GM23338 (cell line): ENCODE results near the gene TACC3. TPM values are rescaled to one million over a fixed set of nuclear protein-coding genes. Genes with fewer than 3 reads are reported as not detected.

Source experiments
- ATAC-seq: fragments of 200-7000 bp; cut with Tn5 transposase; 3 replicates; pipeline ENCODE4 v1.9.1; 2020
- DNase-seq: peaks from one replicate; pipeline ENCODE4 v3.0.0-alpha.2; 2015; ENCODE audit warnings: low spot score
- H2AFZ ChIP-seq: fragments of 200-600 bp; sonication (generic); 2 replicates; pipeline ENCODE4 v1.8.0; 2016; ENCODE audit warnings: antibody characterized with exemption, mild to moderate bottlenecking, moderate library complexity
- H3F3A ChIP-seq: fragments of 200-600 bp; sonication (generic); replicated peaks from 2 replicates; pipeline ENCODE4 v1.8.0; 2017; ENCODE audit warnings: antibody characterized with exemption, mixed run types, low read depth
- H3K27ac ChIP-seq: fragments of 200-600 bp; sonication (generic); 2 replicates; pipeline ENCODE4 v1.6.1; 2016; ENCODE audit warnings: low read depth
- H3K27me3 ChIP-seq: fragments of 200-600 bp; sonication (generic); 2 replicates; pipeline ENCODE4 v1.8.0; 2016; ENCODE audit warnings: mild to moderate bottlenecking, mixed run types, moderate library complexity; ENCODE audit not compliant: insufficient read depth
- H3K36me3 ChIP-seq: fragments of 200-600 bp; sonication (generic); 2 replicates; pipeline ENCODE4 v1.8.0; 2016; ENCODE audit warnings: mild to moderate bottlenecking; ENCODE audit not compliant: insufficient read depth
- H3K4me1 ChIP-seq: fragments of 200-600 bp; sonication (generic); 2 replicates; pipeline ENCODE4 v1.8.0; 2016; ENCODE audit warnings: mild to moderate bottlenecking, moderate library complexity; ENCODE audit not compliant: insufficient read depth
- H3K4me2 ChIP-seq: fragments of 200-600 bp; sonication (generic); 2 replicates; pipeline ENCODE4 v1.7.1; 2017; ENCODE audit warnings: mixed run types
- H3K4me3 ChIP-seq: fragments of 200-600 bp; sonication (generic); 2 replicates; pipeline ENCODE4 v1.6.1; 2016; ENCODE audit warnings: mixed run types
- H3K79me2 ChIP-seq: fragments of 200-600 bp; sonication (generic); replicated peaks from 2 replicates; pipeline ENCODE4 v1.8.0; 2017; ENCODE audit warnings: mild to moderate bottlenecking; ENCODE audit not compliant: insufficient read depth
- H3K9me2 ChIP-seq: fragments of 200-600 bp; sonication (generic); 2 replicates; pipeline ENCODE4 v1.8.0; 2017; ENCODE audit not compliant: insufficient read depth
- H4K20me1 ChIP-seq: fragments of 200-600 bp; sonication (generic); replicated peaks from 2 replicates; pipeline ENCODE4 v1.8.0; 2017; ENCODE audit warnings: mild to moderate bottlenecking; ENCODE audit not compliant: insufficient read depth
- H3K27ac Mint-ChIP-seq: 2 replicates; pipeline ENCODE4 v1.8.0; 2020; ENCODE audit warnings: inconsistent platforms, mild to moderate bottlenecking, moderate library complexity, mixed read lengths
- H3K27me3 Mint-ChIP-seq: 3 replicates; pipeline ENCODE4 v1.8.0; 2022; ENCODE audit warnings: low read depth, mild to moderate bottlenecking, moderate library complexity, mixed read lengths, inconsistent platforms; ENCODE audit not compliant: insufficient read depth, poor library complexity
- H3K36me3 Mint-ChIP-seq: 3 replicates; pipeline ENCODE4 v1.8.0; 2021; ENCODE audit warnings: low read depth, mild to moderate bottlenecking, inconsistent platforms, moderate library complexity, mixed read lengths
- H3K4me1 Mint-ChIP-seq: 3 replicates; pipeline ENCODE4 v1.8.0; 2020; ENCODE audit warnings: mild to moderate bottlenecking, inconsistent platforms, mixed read lengths
- H3K4me3 Mint-ChIP-seq: 3 replicates; pipeline ENCODE4 v1.8.0; 2021; ENCODE audit warnings: moderate library complexity, mild to moderate bottlenecking, inconsistent platforms, mixed read lengths
- H3K9me3 Mint-ChIP-seq: 3 replicates; pipeline ENCODE4 v1.8.0; 2020; ENCODE audit warnings: moderate library complexity, mild to moderate bottlenecking, inconsistent platforms, mixed read lengths
- CREB1 ChIP-seq: fragments of 250-450 bp; sonication (Bioruptor Pico); IDR thresholded peaks from 2 replicates; pipeline ENCODE4 v1.5.0; 2020; ENCODE audit warnings: low read depth, mild to moderate bottlenecking, moderate library complexity
- POLR2AphosphoS5 ChIP-seq: IDR thresholded peaks from 2 replicates; pipeline ENCODE4 v1.6.1; 2016; ENCODE audit warnings: antibody characterized with exemption, low read depth
- polyA plus RNA-seq: library from polyadenylated mRNA; unstranded; fragments of >200 nt; fragmentation: Nextera tagmentation; extraction: Ambion mirVana; gene quantifications from 2 replicates; pipeline ENCODE4 v1.2.1, GENCODE V29; 2016
- total RNA-seq: library from RNA; depleted of rRNA; stranded (reverse); fragments of >200 nt; shearing (Covaris generic); gene quantifications from 2 replicates; pipeline ENCODE4 v1.2.3, GENCODE V29; 2014
- TF ChIP-seq, protein P1 (sequence below): IDR thresholded peaks from one replicate; pipeline ENCODE4 v1.6.1; 2018; ENCODE audit warnings: antibody characterized with exemption; ENCODE audit not compliant: unreplicated experiment
- TF ChIP-seq, protein P2 (sequence below): fragments of 250-450 bp; sonication (Bioruptor Pico); IDR thresholded peaks from 2 replicates; pipeline ENCODE4 v1.5.0; 2020; ENCODE audit warnings: mild to moderate bottlenecking, moderate library complexity

TACC3 gene
- total and polyA plus RNA-seq, 2 experiments from 2014 or later: 120 TPM

DNA sequence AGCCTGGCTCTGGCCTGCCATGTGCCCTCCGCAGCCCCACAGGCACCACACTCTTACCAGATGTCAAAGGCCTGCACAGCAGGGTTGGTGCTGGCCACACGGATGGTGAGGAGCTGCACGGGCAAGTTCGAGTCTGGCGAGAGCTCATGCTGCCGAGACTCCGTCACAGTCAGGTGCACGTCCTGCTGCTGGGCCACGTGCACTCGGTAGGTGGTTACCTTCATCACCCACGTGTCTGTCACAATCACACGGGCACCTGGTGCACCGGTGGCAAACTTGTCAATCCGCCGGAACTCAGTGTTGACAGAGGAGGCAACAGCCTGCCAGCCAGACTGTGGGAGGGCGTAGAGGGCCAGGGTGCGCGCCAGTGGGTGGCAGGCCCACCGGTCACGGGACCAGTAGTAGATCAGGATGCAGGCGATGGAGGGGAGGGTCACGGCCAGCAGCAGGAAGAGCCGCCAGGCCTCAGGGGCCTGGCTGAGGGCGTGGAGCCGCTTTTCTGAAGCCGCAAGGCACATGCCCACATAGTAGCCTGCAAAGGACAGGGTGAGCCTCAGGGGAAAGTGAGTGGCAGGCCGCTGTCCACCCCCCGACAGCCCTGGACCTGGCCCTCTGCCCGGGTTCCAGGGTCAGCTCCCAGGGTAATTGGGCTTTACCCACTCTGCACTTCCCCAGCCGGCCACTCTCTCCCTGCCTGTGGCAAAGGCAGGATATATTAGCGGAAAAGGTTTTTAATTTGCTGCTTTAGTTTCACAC lies 3.0 kb upstream of the TACC3 start:
- no peak overlapping the region for H3K4me3 ChIP-seq
- no peak overlapping the region for H3K4me2 ChIP-seq
- Mint-ChIP-seq H3K27ac (no peak overlapping the region), H3K36me3 (peaks cover 16% of the 10 kb centered on the region), H3K4me1 (peaks cover 27% of the 10 kb centered on the region), H3K4me3 (peak overlapping the region; percentile 24; the same call in 1 of the 3 replicates), H3K27me3 (peaks cover 13% of the 10 kb centered on the region), H3K9me3 (no peaks in the 10 kb centered on the region; the same call in 2 of the 3 replicates)
- H3K4me1 ChIP-seq: peaks cover 19% of the 10 kb centered on the region; the same call in 1 of the 2 replicates
- no peaks in the 10 kb centered on the region for H3K36me3 ChIP-seq
- peaks cover 16% of the 10 kb centered on the region for H4K20me1 ChIP-seq
- H3K79me2 ChIP-seq: peaks cover 39% of the 10 kb centered on the region
- no peaks in the 10 kb centered on the region for H3K27me3 ChIP-seq
- no peak overlapping the region for H2AFZ ChIP-seq
- DNase-seq: no peak
- no peak for ATAC-seq
- TF ChIP-seq CREB1 (CRISPR knock-in tag) (no peak), POLR2AphosphoS5 (no peak)
- TF ChIP-seq, protein P1, sequence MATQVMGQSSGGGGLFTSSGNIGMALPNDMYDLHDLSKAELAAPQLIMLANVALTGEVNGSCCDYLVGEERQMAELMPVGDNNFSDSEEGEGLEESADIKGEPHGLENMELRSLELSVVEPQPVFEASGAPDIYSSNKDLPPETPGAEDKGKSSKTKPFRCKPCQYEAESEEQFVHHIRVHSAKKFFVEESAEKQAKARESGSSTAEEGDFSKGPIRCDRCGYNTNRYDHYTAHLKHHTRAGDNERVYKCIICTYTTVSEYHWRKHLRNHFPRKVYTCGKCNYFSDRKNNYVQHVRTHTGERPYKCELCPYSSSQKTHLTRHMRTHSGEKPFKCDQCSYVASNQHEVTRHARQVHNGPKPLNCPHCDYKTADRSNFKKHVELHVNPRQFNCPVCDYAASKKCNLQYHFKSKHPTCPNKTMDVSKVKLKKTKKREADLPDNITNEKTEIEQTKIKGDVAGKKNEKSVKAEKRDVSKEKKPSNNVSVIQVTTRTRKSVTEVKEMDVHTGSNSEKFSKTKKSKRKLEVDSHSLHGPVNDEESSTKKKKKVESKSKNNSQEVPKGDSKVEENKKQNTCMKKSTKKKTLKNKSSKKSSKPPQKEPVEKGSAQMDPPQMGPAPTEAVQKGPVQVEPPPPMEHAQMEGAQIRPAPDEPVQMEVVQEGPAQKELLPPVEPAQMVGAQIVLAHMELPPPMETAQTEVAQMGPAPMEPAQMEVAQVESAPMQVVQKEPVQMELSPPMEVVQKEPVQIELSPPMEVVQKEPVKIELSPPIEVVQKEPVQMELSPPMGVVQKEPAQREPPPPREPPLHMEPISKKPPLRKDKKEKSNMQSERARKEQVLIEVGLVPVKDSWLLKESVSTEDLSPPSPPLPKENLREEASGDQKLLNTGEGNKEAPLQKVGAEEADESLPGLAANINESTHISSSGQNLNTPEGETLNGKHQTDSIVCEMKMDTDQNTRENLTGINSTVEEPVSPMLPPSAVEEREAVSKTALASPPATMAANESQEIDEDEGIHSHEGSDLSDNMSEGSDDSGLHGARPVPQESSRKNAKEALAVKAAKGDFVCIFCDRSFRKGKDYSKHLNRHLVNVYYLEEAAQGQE: no peak
- no peak overlapping the region for H3K27ac ChIP-seq
- no peaks in the 10 kb centered on the region for H3K9me2 ChIP-seq
- peaks cover 14% of the 10 kb centered on the region for H3F3A ChIP-seq

DNA sequence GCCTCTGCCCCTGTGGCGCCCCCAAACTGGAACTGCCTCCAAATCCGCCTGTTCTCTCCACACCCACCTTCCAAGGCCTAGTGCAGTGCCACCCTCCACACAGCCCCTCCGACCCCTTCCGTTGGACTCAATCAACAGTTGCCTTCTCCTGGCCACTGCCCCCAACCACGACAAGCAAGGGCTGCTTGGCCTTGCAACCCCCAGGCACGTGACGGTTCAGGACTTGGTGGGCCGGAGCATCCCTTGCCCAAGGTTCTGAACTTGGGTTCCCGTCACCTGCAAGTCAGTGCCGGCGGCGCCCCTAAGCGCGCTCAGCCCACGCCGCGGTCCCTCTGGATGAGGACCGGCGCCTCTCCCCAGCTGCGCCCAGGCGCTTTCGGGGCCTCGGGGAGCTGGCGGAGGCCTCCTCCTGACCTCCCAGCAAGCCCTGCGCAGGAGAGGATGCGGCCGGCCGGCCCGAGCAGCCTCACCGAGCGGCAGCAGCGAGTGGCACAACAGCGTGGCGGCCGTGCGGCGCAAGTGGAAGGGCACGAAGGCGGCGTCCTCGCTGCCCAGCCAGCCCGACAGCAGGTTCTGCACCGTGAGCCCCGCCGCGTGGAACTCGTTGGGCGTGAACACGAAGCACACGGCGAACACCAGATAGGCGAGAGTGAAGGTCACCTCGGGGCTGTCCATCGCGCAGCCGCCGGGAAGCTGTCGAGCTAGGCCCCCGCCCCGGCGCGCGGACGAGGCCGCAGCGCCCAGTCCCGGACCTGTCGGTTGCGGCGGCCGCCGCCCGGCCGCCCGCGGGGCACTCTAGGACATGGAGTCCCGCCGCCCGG lies 948 bp upstream of the TACC3 start:
- 0 out of 2 replicates have a peak overlapping the region, but pooled peaks have one; percentile 78 for H2AFZ ChIP-seq
- peak; percentile 54 for DNase-seq
- H3K4me2 ChIP-seq: peak overlapping the region; percentile 94
- peaks cover 15% of the 10 kb centered on the region for H3F3A ChIP-seq
- H3K4me3 ChIP-seq: peak overlapping the region; percentile 87
- peaks cover 18% of the 10 kb centered on the region for H3K4me1 Mint-ChIP-seq
- peaks cover 16% of the 10 kb centered on the region for H3K27me3 Mint-ChIP-seq
- H3K36me3 ChIP-seq: peaks cover 16% of the 10 kb centered on the region
- TF ChIP-seq, protein P2, sequence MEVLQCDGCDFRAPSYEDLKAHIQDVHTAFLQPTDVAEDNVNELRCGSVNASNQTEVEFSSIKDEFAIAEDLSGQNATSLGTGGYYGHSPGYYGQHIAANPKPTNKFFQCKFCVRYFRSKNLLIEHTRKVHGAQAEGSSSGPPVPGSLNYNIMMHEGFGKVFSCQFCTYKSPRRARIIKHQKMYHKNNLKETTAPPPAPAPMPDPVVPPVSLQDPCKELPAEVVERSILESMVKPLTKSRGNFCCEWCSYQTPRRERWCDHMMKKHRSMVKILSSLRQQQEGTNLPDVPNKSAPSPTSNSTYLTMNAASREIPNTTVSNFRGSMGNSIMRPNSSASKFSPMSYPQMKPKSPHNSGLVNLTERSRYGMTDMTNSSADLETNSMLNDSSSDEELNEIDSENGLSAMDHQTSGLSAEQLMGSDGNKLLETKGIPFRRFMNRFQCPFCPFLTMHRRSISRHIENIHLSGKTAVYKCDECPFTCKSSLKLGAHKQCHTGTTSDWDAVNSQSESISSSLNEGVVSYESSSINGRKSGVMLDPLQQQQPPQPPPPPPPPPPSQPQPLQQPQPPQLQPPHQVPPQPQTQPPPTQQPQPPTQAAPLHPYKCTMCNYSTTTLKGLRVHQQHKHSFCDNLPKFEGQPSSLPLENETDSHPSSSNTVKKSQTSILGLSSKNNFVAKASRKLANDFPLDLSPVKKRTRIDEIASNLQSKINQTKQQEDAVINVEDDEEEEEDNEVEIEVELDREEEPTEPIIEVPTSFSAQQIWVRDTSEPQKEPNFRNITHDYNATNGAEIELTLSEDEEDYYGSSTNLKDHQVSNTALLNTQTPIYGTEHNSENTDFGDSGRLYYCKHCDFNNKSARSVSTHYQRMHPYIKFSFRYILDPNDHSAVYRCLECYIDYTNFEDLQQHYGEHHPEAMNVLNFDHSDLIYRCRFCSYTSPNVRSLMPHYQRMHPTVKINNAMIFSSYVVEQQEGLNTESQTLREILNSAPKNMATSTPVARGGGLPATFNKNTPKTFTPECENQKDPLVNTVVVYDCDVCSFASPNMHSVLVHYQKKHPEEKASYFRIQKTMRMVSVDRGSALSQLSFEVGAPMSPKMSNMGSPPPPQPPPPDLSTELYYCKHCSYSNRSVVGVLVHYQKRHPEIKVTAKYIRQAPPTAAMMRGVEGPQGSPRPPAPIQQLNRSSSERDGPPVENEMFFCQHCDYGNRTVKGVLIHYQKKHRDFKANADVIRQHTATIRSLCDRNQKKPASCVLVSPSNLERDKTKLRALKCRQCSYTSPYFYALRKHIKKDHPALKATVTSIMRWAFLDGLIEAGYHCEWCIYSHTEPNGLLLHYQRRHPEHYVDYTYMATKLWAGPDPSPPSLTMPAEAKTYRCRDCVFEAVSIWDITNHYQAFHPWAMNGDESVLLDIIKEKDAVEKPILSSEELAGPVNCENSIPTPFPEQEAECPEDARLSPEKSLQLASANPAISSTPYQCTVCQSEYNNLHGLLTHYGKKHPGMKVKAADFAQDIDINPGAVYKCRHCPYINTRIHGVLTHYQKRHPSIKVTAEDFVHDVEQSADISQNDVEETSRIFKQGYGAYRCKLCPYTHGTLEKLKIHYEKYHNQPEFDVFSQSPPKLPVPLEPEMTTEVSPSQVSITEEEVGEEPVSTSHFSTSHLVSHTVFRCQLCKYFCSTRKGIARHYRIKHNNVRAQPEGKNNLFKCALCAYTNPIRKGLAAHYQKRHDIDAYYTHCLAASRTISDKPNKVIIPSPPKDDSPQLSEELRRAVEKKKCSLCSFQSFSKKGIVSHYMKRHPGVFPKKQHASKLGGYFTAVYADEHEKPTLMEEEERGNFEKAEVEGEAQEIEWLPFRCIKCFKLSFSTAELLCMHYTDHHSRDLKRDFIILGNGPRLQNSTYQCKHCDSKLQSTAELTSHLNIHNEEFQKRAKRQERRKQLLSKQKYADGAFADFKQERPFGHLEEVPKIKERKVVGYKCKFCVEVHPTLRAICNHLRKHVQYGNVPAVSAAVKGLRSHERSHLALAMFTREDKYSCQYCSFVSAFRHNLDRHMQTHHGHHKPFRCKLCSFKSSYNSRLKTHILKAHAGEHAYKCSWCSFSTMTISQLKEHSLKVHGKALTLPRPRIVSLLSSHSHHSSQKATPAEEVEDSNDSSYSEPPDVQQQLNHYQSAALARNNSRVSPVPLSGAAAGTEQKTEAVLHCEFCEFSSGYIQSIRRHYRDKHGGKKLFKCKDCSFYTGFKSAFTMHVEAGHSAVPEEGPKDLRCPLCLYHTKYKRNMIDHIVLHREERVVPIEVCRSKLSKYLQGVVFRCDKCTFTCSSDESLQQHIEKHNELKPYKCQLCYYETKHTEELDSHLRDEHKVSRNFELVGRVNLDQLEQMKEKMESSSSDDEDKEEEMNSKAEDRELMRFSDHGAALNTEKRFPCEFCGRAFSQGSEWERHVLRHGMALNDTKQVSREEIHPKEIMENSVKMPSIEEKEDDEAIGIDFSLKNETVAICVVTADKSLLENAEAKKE (CRISPR knock-in tag): no peak
- TF ChIP-seq POLR2AphosphoS5: peak; percentile 65
- H3K27ac Mint-ChIP-seq: peak overlapping the region; percentile 80; the same call in 1 of the 2 replicates
- no peaks in the 10 kb centered on the region; the same call in 2 of the 3 replicates for H3K9me3 Mint-ChIP-seq
- H3K36me3 Mint-ChIP-seq: peaks cover 37% of the 10 kb centered on the region
- H3K27me3 ChIP-seq: no peaks in the 10 kb centered on the region
- peak overlapping the region; percentile 59; the same call in 1 of the 2 replicates for H3K27ac ChIP-seq
- peak overlapping the region; percentile 90 for H3K4me3 Mint-ChIP-seq
- H3K9me2 ChIP-seq: no peaks in the 10 kb centered on the region
- peaks cover 12% of the 10 kb centered on the region; the same call in 1 of the 2 replicates for H3K4me1 ChIP-seq
- ATAC-seq: peak; percentile 38
- H3K79me2 ChIP-seq: peaks cover 42% of the 10 kb centered on the region
- peaks cover 26% of the 10 kb centered on the region for H4K20me1 ChIP-seq
